IMR-90 (cell line): Measurements from ENCODE around the gene SERPIND1. TPM values are rescaled to one million over a fixed set of nuclear protein-coding genes. Genes with fewer than 3 reads are reported as not detected.

Experiments
- ATAC-seq: fragments of 200-7000 bp; cut with Tn5 transposase; 2 replicates; pipeline ENCODE4 v1.9.1; 2020; ENCODE audit warnings: low read depth, mild to moderate bottlenecking, moderate library complexity
- BruUV-seq: library from RNA; stranded (reverse); fragments of 400-500 nt; replicated peaks from 2 replicates; lab custom pipeline; 2021; lab: Mats Ljungman, UMichigan
- CTCF ChIA-PET: fragments of 300-600 bp; formaldehyde crosslinking; extraction: SDS; loops from one replicate; lab custom pipeline; 2021; ENCODE audit warnings: antibody characterized with exemption; lab: Yijun Ruan, JAX
- POLR2A ChIA-PET: fragments of 300-600 bp; sonication (Branson Sonifier 250); formaldehyde crosslinking; loops from one replicate; lab custom pipeline; 2022; ENCODE audit warnings: antibody characterized with exemption; ENCODE audit not compliant: unreplicated experiment; lab: Charles Lee
- DNase-seq: peaks from one replicate; pipeline ENCODE4 v3.0.0; 2013
- H2AFZ ChIP-seq: replicated peaks from 2 replicates; pipeline ENCODE3; 2013; ENCODE audit warnings: low read length, mild to moderate bottlenecking; ENCODE audit not compliant: poor library complexity
- H2AK5ac ChIP-seq: 2 replicates; pipeline ENCODE4 v1.6.1; 2013; ENCODE audit warnings: low read depth, low read length, inconsistent platforms
- H2AK9ac ChIP-seq: replicated peaks from 2 replicates; pipeline ENCODE3; 2013; ENCODE audit warnings: mild to moderate bottlenecking, low read depth, low read length, moderate library complexity; ENCODE audit not compliant: poor library complexity
- H2BK120ac ChIP-seq: 2 replicates; pipeline ENCODE4 v1.6.1; 2013; ENCODE audit warnings: low read depth, low read length, inconsistent platforms
- H2BK15ac ChIP-seq: 3 replicates; pipeline ENCODE4 v1.6.1; 2013; ENCODE audit warnings: low read depth, low read length, inconsistent platforms
- H2BK20ac ChIP-seq: 2 replicates; pipeline ENCODE4 v1.6.1; 2013; ENCODE audit warnings: low read depth, mild to moderate bottlenecking, inconsistent platforms, low read length, moderate library complexity
- H2BK5ac ChIP-seq: 2 replicates; pipeline ENCODE4 v1.6.1; 2013; ENCODE audit warnings: mild to moderate bottlenecking, low read depth, low read length, inconsistent platforms; ENCODE audit not compliant: poor library complexity, severe bottlenecking
- H3K14ac ChIP-seq: replicated peaks from 2 replicates; pipeline ENCODE4 v1.6.1; 2013; ENCODE audit warnings: low read depth, low read length, inconsistent platforms
- H3K18ac ChIP-seq: 2 replicates; pipeline ENCODE4 v1.6.1; 2013; ENCODE audit warnings: low read depth, low read length, control low read depth
- H3K23ac ChIP-seq: 2 replicates; pipeline ENCODE4 v1.6.1; 2013; ENCODE audit warnings: low read depth, low read length, inconsistent platforms
- H3K27ac ChIP-seq: 2 replicates; pipeline ENCODE4 v1.5.1; 2013; ENCODE audit warnings: mild to moderate bottlenecking, control low read depth, low read length; ENCODE audit not compliant: insufficient read depth
- H3K27me3 ChIP-seq: 2 replicates; pipeline ENCODE4 v1.6.1; 2013; ENCODE audit warnings: low read length; ENCODE audit not compliant: control insufficient read depth, insufficient read depth
- H3K36me3 ChIP-seq: 2 replicates; pipeline ENCODE4 v1.6.1; 2013; ENCODE audit warnings: low read length, mixed read lengths; ENCODE audit not compliant: control insufficient read depth, insufficient read depth
- H3K4ac ChIP-seq: 2 replicates; pipeline ENCODE4 v1.6.1; 2013; ENCODE audit warnings: low read depth, low read length, inconsistent platforms
- H3K4me1 ChIP-seq: 2 replicates; pipeline ENCODE4 v1.6.1; 2013; ENCODE audit warnings: low read length, mixed read lengths; ENCODE audit not compliant: control insufficient read depth, insufficient read depth
- H3K4me2 ChIP-seq: 2 replicates; pipeline ENCODE4 v1.6.1; 2013; ENCODE audit warnings: low read depth, mild to moderate bottlenecking, control low read depth, low read length, moderate library complexity
- H3K4me3 ChIP-seq: 2 replicates; pipeline ENCODE4 v1.5.1; 2013; ENCODE audit warnings: low read depth, mild to moderate bottlenecking, control low read depth, low read length, moderate library complexity; ENCODE audit not compliant: insufficient read depth
- H3K56ac ChIP-seq: 2 replicates; pipeline ENCODE4 v1.6.1; 2013; ENCODE audit warnings: low read length, inconsistent platforms; ENCODE audit not compliant: insufficient read depth; ENCODE audit errors: extremely low read depth
- H3K79me1 ChIP-seq, 2 experiments: 2 replicates each; pipeline ENCODE4 v1.6.1; 2013; ENCODE audit warnings: low read length in 2 of 2, inconsistent platforms in 1 of 2, low read depth in 1 of 2
- H3K9ac ChIP-seq: 2 replicates; pipeline ENCODE4 v1.6.1; 2013; ENCODE audit warnings: low read depth, low read length, control low read depth
- H3K9me1 ChIP-seq: 2 replicates; pipeline ENCODE4 v1.6.1; 2013; ENCODE audit warnings: low read length, inconsistent platforms; ENCODE audit not compliant: insufficient read depth
- H3K9me3 ChIP-seq: 2 replicates; pipeline ENCODE4 v1.6.1; 2013; ENCODE audit warnings: low read length; ENCODE audit not compliant: control insufficient read depth, insufficient read depth
- H4K20me1 ChIP-seq: 2 replicates; pipeline ENCODE4 v1.6.1; 2013; ENCODE audit warnings: low read length, inconsistent platforms; ENCODE audit not compliant: insufficient read depth
- H4K5ac ChIP-seq: 2 replicates; pipeline ENCODE4 v1.6.1; 2013; ENCODE audit warnings: mild to moderate bottlenecking, low read depth, low read length, control low read depth
- H4K8ac ChIP-seq, 2 experiments: 2 replicates each; pipeline ENCODE4 v1.6.1; 2013; ENCODE audit warnings: low read depth in 2 of 2, low read length in 2 of 2, control low read depth in 1 of 2, inconsistent platforms in 1 of 2
- H4K91ac ChIP-seq: 2 replicates; pipeline ENCODE4 v1.6.1; 2013; ENCODE audit warnings: low read depth, low read length, inconsistent platforms; ENCODE audit not compliant: insufficient read depth
- BHLHE40 ChIP-seq: fragments of 150-350 bp; IDR thresholded peaks from 2 replicates; pipeline ENCODE4 v1.6.1; 2016; ENCODE audit warnings: mild to moderate bottlenecking, low read depth, low read length
- CEBPB ChIP-seq: IDR thresholded peaks from 2 replicates; pipeline ENCODE4 v1.6.1; 2012; ENCODE audit warnings: low read depth, low read length, improper control_type of control experiment
- CHD1 ChIP-seq: IDR thresholded peaks from 2 replicates; pipeline ENCODE4 v1.6.1; 2012; ENCODE audit warnings: low read depth, low read length, improper control_type of control experiment
- CTCF ChIP-seq: conservative IDR thresholded peaks from 2 replicates; pipeline ENCODE4 v1.5.1; 2012; ENCODE audit warnings: mild to moderate bottlenecking, low read depth, low read length, improper control_type of control experiment
- ELK1 ChIP-seq: fragments of 150-350 bp; IDR thresholded peaks from 2 replicates; pipeline ENCODE4 v1.6.1; 2016; ENCODE audit warnings: low read depth, mild to moderate bottlenecking, low read length, moderate library complexity, borderline replicate concordance
- FOS ChIP-seq: fragments of 150-350 bp; IDR thresholded peaks from 2 replicates; pipeline ENCODE4 v1.6.1; 2016; ENCODE audit warnings: low read depth, low read length
- MAFK ChIP-seq: IDR thresholded peaks from 2 replicates; pipeline ENCODE4 v1.6.1; 2012; ENCODE audit warnings: low read depth, low read length, improper control_type of control experiment
- MAZ ChIP-seq: IDR thresholded peaks from 2 replicates; pipeline ENCODE4 v1.6.1; 2012; ENCODE audit warnings: low read depth, mild to moderate bottlenecking, low read length, improper control_type of control experiment, moderate library complexity, borderline replicate concordance
- MXI1 ChIP-seq: IDR thresholded peaks from 2 replicates; pipeline ENCODE4 v1.6.1; 2012; ENCODE audit warnings: low read depth, mild to moderate bottlenecking, low read length, moderate library complexity, borderline replicate concordance
- NFE2L2 ChIP-seq: fragments of 150-350 bp; IDR thresholded peaks from 2 replicates; pipeline ENCODE4 v1.6.1; 2016; ENCODE audit warnings: low read depth, mild to moderate bottlenecking, low read length
- POLR2A ChIP-seq: IDR thresholded peaks from 2 replicates; pipeline ENCODE4 v1.6.1; 2012; ENCODE audit warnings: mild to moderate bottlenecking, low read depth, low read length
- RAD21 ChIP-seq: IDR thresholded peaks from 2 replicates; pipeline ENCODE4 v1.6.1; 2012; ENCODE audit warnings: low read length, improper control_type of control experiment
- RCOR1 ChIP-seq: IDR thresholded peaks from 2 replicates; pipeline ENCODE4 v1.6.1; 2012; ENCODE audit warnings: mild to moderate bottlenecking, low read length, improper control_type of control experiment; ENCODE audit not compliant: insufficient replicate concordance
- RFX5 ChIP-seq: IDR thresholded peaks from 2 replicates; pipeline ENCODE4 v1.8.0; 2012; ENCODE audit warnings: low read depth, mild to moderate bottlenecking, low read length, moderate library complexity
- SMC3 ChIP-seq: fragments of 150-350 bp; IDR thresholded peaks from 2 replicates; pipeline ENCODE4 v1.6.1; 2016; ENCODE audit warnings: low read depth, mild to moderate bottlenecking, antibody characterized with exemption, low read length, moderate library complexity
- USF2 ChIP-seq: fragments of 150-350 bp; IDR thresholded peaks from 2 replicates; pipeline ENCODE4 v1.6.1; 2017; ENCODE audit warnings: mild to moderate bottlenecking, antibody characterized with exemption, low read length, low read depth
- WGBS, 2 experiments: methylation state at CpG; one replicate each; pipeline versions ENCODE4 v1.1.5 to v1.1.7; 2013; ENCODE audit warnings: missing lambda C conversion rate in 2 of 2; ENCODE audit not compliant: insufficient read length in 1 of 2; ENCODE audit errors: extremely low coverage in 2 of 2; 5-methylcytosine and 5-hydroxymethylcytosine counted together
- dilution Hi-C: fragments of 300-500 bp; cut with HindIII; formaldehyde crosslinking; loops from one replicate; pipeline ENCODE4 v1.14.3; 2018; ENCODE audit warnings: low sequenced_read_pairs; ENCODE audit not compliant: unreplicated experiment
- in situ Hi-C: fragments of 300-500 bp; cut with MboI; formaldehyde crosslinking; loops from 3 replicates; pipeline ENCODE4 v1.14.3; 2019; ENCODE audit warnings: low sequenced_read_pairs, inconsistent platforms, mixed read lengths
- intact Hi-C: fragments of 100-400 bp; cut with micrococcal nuclease; formaldehyde crosslinking; loops from 2 replicates; pipeline ENCODE4 v1.10.0; 2022
- polyA plus RNA-seq, 3 experiments: library from polyadenylated mRNA; depleted of rRNA; stranded (reverse); fragments of >200 nt; gene quantifications; 2 replicates each; pipeline ENCODE4 v1.2.3, GENCODE V29; 2012; ENCODE audit warnings: low replicate concordance in 1 of 3
- total RNA-seq: library from RNA; depleted of rRNA; stranded (reverse); fragments of >200 nt; gene quantifications from 2 replicates; pipeline ENCODE4 v1.2.3, GENCODE V29; 2012

The SERPIND1 gene
- total and polyA plus RNA-seq, 2 of the 4 experiments (the other 2 are of a cell fraction), result 0.12 TPM; not detected in 1

GRCh38 chr22:20745119-20745518 lies 28.8 kb upstream of the SERPIND1 start:
- in situ Hi-C loops (no loop called here), dilution Hi-C loops (no loop called here), intact Hi-C loops (no loop called here)
- Histone ChIP-seq H3K14ac (no peak overlapping the region), H3K9me1 (peaks cover under 1% of the 10 kb centered on the region; the same call in 1 of the 2 replicates), H3K4me3 (no peak overlapping the region), H3K56ac (no peak overlapping the region), H3K23ac (no peak overlapping the region), H4K8ac (no peak overlapping the region), H2AFZ (no peak overlapping the region), H3K4me1 (no peaks in the 10 kb centered on the region), H3K27ac (no peak overlapping the region), H2BK120ac (no peak overlapping the region), H2BK5ac (no peak overlapping the region), H2AK9ac (no peak overlapping the region), H3K36me3 (peaks cover 53% of the 10 kb centered on the region), H4K20me1 (peaks cover 3% of the 10 kb centered on the region), H2AK5ac (no peak overlapping the region), H3K4ac (no peak overlapping the region), H3K9me3 (no peaks in the 10 kb centered on the region), H3K9ac (no peak overlapping the region), H3K4me2 (no peak overlapping the region), H2BK15ac (no peak overlapping the region), H3K27me3 (no peaks in the 10 kb centered on the region), H3K79me1 (no peaks in the 10 kb centered on the region), H4K91ac (no peak overlapping the region), H3K18ac (no peak overlapping the region), H2BK20ac (no peak overlapping the region), H4K5ac (no peak overlapping the region)
- ATAC-seq (no peak), DNase-seq (no peak)
- WGBS, 2 experiments, result 83% methylated on average over 1 of the region's 3 CpGs; no CpG with 5 or more reads in 1 of the 2 experiments
- CTCF ChIA-PET, result no interaction called here
- no TSS peak for BruUV-seq
- POLR2A ChIA-PET, result no interaction called here
- TF ChIP-seq BHLHE40, result no peak
- no peak for TF ChIP-seq CEBPB
- TF ChIP-seq RAD21, result no peak
- no peak for TF ChIP-seq USF2
- no peak for TF ChIP-seq CTCF
- no peak for TF ChIP-seq RFX5
- no peak for TF ChIP-seq FOS
- no peak for TF ChIP-seq POLR2A
- no peak for TF ChIP-seq SMC3
- no peak for TF ChIP-seq RCOR1
- no peak for TF ChIP-seq CHD1
- TF ChIP-seq ELK1, result no peak
- TF ChIP-seq MAZ, result no peak
- TF ChIP-seq MXI1, result no peak
- TF ChIP-seq NFE2L2, result no peak
- no peak for TF ChIP-seq MAFK
